ENCODE results near the gene ZNF232.
A peak's percentile ranks its signal among the peaks of the same experiment; 100 is the strongest.

Gene ZNF232

GRCh38 chr17:5111402-5112204 is at the start of gene ZNF232:
TSS of gene ZNF232 (minus strand) at chr17:5111878. CDS start at chr17:5111822, 56 bp downstream.
- TF ChIP-seq USF1 (IDR thresholded peaks at IDR 0.05) (peak; percentile 91), REST (IDR thresholded peaks at IDR 0.05; ENCODE audit: low read depth) (no peak), NFIC (IDR thresholded peaks at IDR 0.05) (peak; percentile 29; the same call in 1 of the 2 replicates), CREB1 (IDR thresholded peaks at IDR 0.05; ENCODE audit: low read depth) (no peak), FOXM1 (IDR thresholded peaks at IDR 0.05; ENCODE audit: borderline replicate concordance, low read depth) (no peak), TEAD4 (IDR thresholded peaks at IDR 0.05) (peak; percentile 25; the same call in 1 of the 2 replicates), MAX (IDR thresholded peaks at IDR 0.05) (peak; percentile 88), TCF12 (IDR thresholded peaks at IDR 0.05; ENCODE audit: low read depth) (peak; percentile 63), RAD21 (IDR thresholded peaks at IDR 0.05; ENCODE audit: low read depth) (0 out of 2 replicates have a peak, but pooled peaks have one; percentile 3), YY1 (IDR thresholded peaks at IDR 0.05; ENCODE audit: low read depth) (peak; percentile 62; the same call in 1 of the 2 replicates), EGR1 (IDR thresholded peaks at IDR 0.05) (peak; percentile 95), TAF1 (IDR thresholded peaks at IDR 0.05; ENCODE audit: low read depth) (peak; percentile 85), CEBPB (IDR thresholded peaks at IDR 0.05) (no peak), EP300 (IDR thresholded peaks at IDR 0.05; ENCODE audit: borderline replicate concordance) (no peak; the same call in 1 of the 2 replicates), ZBTB7A (IDR thresholded peaks at IDR 0.05; ENCODE audit: low read depth) (peak; percentile 61; the same call in 1 of the 2 replicates)

GRCh38 chr17:5139458-5139732 is 27.7 kb upstream of the ZNF232 start:
- TF ChIP-seq MAX (IDR thresholded peaks at IDR 0.05), result no peak
- TF ChIP-seq YY1 (IDR thresholded peaks at IDR 0.05; ENCODE audit: low read depth), result no peak
- TF ChIP-seq ZBTB7A (IDR thresholded peaks at IDR 0.05; ENCODE audit: low read depth), result no peak
- no peak for TF ChIP-seq EP300 (IDR thresholded peaks at IDR 0.05; ENCODE audit: borderline replicate concordance)
- TF ChIP-seq RAD21 (IDR thresholded peaks at IDR 0.05; ENCODE audit: low read depth), result no peak

- TF ChIP-seq EGR1 (IDR thresholded peaks at IDR 0.05), result no peak
- no peak for TF ChIP-seq TCF12 (IDR thresholded peaks at IDR 0.05; ENCODE audit: low read depth)
- no peak for TF ChIP-seq ZBTB7A (IDR thresholded peaks at IDR 0.05; ENCODE audit: low read depth)
- TF ChIP-seq REST (IDR thresholded peaks at IDR 0.05; ENCODE audit: low read depth), result no peak
- TF ChIP-seq CEBPB (IDR thresholded peaks at IDR 0.05), result no peak
- TF ChIP-seq FOXM1 (IDR thresholded peaks at IDR 0.05; ENCODE audit: borderline replicate concordance, low read depth), result no peak
- TF ChIP-seq NFIC (IDR thresholded peaks at IDR 0.05), result no peak
- no peak for TF ChIP-seq USF1 (IDR thresholded peaks at IDR 0.05)
- no peak for TF ChIP-seq MAX (IDR thresholded peaks at IDR 0.05)
- TF ChIP-seq TAF1 (IDR thresholded peaks at IDR 0.05; ENCODE audit: low read depth), result no peak
- TF ChIP-seq EP300 (IDR thresholded peaks at IDR 0.05; ENCODE audit: borderline replicate concordance), result no peak
- TF ChIP-seq YY1 (IDR thresholded peaks at IDR 0.05; ENCODE audit: low read depth), result no peak
Observed at GRCh38 chr17:5138616-5139457, 27.2 kb upstream of the ZNF232 start.

- TF ChIP-seq RAD21 (IDR thresholded peaks at IDR 0.05; ENCODE audit: low read depth) (no peak), FOXM1 (IDR thresholded peaks at IDR 0.05; ENCODE audit: borderline replicate concordance, low read depth) (no peak), TAF1 (IDR thresholded peaks at IDR 0.05; ENCODE audit: low read depth) (no peak), NFIC (IDR thresholded peaks at IDR 0.05) (no peak), EP300 (IDR thresholded peaks at IDR 0.05; ENCODE audit: borderline replicate concordance) (no peak), TCF12 (IDR thresholded peaks at IDR 0.05; ENCODE audit: low read depth) (no peak), MAX (IDR thresholded peaks at IDR 0.05) (no peak), CEBPB (IDR thresholded peaks at IDR 0.05) (no peak), YY1 (IDR thresholded peaks at IDR 0.05; ENCODE audit: low read depth) (no peak), CREB1 (IDR thresholded peaks at IDR 0.05; ENCODE audit: low read depth) (no peak)
Observed at GRCh38 chr17:5135726-5136579, 24.3 kb upstream of the ZNF232 start.

Data from Ishikawa (cell line).